HG03457 (cell line): ENCODE measurements around the gene NDUFA7.
"Not testable (repeated sequence)": the region's sequence is repeated elsewhere in the genome, so short reads cannot be mapped to it uniquely, and the experiment has no call there.

ENCODE experiments used
- ATAC-seq: cut with Tn5 transposase; IDR thresholded peaks from one replicate; pipeline ENCODE4 v1.9.1; 2021; ENCODE audit warnings: moderate number of reproducible peaks; ENCODE audit not compliant: unreplicated experiment

The NDUFA7 gene

DNA sequence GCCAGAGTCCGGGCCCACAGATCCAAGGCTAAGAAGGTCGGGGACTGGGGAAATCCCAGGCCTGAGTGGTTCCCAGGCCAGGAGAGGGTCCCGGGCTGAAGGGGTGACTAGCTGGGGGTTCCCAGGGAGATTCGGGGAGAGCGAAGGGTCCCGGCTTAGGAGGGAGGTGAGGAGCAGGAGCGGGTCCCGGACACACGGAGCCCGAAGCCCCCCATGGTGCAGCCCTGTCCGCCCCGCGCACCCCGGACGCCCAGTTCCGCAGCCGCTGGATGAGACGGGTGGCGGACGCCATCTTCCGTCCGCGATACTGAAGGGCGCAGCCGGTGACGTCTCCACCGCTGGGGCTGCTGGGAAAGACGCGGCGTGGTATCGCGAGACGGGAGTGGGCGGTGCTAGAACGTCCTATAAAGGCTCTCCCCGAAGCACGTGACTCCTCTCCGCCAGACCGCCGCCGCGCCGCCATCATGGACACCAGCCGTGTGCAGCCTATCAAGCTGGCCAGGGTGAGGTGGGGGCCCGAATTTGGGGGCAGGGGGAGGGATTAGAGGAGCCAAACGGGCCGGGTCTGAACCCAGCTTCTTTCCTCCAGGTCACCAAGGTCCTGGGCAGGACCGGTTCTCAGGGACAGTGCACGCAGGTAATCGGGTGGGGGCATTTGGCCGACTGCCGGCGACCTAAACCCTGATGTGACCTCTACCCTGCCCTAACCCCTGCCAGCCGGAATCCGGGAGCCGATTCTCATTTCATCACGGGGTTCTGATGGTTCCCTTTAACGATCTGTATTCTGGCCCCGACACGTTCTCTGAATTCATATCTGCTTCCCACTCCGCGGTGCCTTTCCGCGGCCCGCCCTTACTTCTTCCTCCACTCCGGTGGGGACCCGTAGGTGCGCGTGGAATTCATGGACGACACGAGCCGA is at the start of gene NDUFA7, which contains the start of gene RPS28:
NDUFA7 (minus strand) TSS at position 309 of the 919 bp plus-strand sequence; CDS start at position 292, 17 bp downstream.
RPS28 (plus strand) TSS at position 430 of the 919 bp plus-strand sequence; CDS start at position 465, 35 bp downstream.
- peak; percentile 66 for ATAC-seq

DNA sequence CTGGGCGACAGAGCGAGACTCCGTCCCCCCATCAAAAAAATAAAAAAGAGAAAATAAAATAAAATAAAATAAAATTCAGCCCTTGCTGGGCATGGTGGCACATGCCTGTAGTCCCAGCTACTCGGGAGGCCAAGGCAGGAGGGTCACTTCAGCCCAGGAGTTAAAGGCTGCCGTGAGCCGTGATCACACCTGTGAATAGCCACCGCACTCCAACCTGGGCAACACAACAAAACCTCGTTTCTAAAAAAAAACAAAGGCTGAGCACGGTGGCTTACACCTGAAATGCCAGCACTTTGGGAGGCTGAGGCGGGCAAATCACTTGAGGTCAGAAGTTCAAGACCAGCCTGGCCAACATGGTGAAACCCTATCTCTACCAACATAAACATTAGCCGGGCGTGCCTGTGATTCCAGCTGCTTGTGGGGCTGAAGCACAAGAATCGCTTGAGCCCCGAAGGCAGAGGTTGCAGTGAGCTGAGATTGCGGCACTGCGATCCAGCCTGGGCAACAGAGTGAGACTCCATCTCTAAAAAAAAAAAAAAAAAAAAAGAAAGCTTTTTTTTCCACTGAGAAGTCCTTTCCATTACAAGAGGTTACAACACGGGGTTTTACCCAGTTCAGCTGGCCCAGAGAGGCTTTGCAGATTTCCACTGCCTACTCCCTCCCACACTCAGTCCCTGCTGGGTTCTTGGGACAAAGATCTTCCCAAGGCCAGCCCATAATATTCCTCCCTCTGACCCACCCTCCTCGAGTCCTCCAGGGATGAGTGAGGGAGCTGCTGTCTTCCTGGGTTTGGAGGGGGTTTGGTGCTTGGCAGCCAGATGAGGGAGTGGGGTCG is 49.2 kb upstream of the NDUFA7 start:
- ATAC-seq, result no peak

DNA sequence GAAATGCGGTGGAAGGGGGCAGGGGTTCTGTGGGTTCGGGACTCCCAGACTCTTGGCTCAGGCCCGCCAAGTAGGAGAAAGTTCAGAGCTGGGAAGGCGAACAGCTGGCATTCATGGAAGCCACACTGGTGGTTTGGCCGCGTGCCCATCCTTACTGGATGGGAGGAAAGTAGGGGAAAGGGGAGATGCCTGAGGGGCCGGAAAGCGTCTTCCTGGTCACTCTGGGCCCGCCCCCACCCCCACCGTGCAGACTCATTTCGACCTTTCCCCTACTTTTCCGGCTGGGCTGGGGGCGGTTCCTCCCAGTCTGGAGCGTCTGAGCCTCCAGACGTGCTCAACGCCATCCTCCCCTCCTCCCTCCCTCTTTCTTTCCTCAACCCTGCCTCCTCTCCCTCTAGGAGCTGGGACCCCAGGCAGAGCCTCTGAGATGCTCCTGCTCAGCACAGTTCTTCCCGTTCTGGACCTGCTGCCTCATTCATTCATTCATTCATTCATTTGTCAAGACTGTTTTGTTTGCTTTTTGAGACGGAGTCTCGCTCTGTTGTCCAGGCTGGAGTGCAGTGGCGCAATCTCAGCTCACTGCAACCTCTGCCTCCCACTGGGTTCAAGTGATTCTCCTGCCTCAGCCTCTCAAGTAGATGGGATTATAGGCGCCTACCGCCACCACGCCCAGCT is 46.3 kb upstream of the NDUFA7 start:
- ATAC-seq, result no peak

DNA sequence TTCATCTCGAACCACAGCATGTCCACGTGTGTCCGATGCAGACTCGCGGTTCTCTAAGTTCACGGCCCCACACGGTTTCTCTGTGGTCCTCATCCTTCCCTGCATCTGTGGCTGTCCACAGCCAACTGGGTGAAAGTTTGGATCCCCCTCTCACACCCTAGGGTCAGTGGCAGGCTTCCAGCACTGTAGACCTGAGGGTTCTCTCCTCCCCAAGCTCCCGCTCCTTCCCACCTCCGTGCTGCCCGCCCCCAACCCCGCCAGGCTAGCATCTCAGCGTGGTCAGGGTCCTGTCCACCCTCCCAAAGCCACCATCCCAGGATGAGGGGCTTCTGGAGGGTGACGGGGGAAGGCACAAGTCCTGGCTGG is 45.8 kb upstream of the NDUFA7 start:
- no peak for ATAC-seq

DNA sequence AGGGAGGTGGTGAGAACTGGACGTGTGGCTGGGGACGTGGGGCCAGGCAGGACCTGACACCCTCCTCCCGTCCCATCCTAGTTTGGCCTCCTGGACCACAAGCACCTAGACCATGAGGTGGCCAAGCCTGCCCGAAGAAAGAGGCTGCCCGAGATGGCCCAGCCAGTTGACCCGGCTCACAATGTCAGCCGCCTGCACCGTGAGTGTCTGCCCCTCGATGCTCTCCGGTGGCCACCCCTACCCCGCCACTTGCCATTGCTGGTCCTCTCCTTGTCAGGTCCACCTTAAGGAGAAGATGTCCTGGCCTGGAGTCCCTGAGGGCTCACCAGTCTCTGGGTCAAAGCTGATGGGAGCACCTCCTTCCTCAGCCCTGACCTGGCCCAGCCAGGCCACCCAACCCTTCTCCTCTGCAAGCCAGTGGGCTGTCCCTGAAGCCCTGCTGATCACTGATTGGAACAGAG is 45.0 kb upstream of the NDUFA7 start:
- no peak for ATAC-seq

DNA sequence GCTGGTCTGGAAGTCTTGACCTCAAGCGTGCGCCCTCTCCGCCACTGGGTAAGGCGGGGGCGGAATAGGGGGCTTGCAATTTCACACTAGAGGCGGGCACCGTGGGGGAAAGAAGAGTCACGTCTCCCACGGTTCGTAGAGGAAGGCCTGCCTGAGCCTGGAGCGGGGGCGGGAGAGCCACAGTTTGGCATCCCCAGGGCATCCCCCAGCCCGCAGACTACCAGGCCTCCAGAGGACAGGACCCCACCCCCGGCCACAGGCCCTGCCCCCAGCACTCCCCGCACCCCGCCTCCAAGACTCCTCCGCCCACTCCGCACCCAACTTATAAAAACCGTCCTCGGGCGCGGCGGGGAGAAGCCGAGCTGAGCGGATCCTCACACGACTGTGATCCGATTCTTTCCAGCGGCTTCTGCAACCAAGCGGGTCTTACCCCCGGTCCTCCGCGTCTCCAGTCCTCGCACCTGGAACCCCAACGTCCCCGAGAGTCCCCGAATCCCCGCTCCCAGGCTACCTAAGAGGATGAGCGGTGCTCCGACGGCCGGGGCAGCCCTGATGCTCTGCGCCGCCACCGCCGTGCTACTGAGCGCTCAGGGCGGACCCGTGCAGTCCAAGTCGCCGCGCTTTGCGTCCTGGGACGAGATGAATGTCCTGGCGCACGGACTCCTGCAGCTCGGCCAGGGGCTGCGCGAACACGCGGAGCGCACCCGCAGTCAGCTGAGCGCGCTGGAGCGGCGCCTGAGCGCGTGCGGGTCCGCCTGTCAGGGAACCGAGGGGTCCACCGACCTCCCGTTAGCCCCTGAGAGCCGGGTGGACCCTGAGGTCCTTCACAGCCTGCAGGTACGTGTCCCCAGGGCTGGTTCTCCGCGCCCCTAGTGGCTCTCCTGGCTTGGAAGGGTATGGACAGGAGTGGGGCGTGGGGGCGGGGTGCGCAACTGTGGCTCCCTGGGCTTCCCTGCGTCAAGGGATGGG is 42.9 kb upstream of the NDUFA7 start, which contains the start of gene ANGPTL4:
ANGPTL4 (plus strand) TSS at position 353 of the 969 bp plus-strand sequence; CDS start at position 520, 167 bp downstream.
- no peak for ATAC-seq

DNA sequence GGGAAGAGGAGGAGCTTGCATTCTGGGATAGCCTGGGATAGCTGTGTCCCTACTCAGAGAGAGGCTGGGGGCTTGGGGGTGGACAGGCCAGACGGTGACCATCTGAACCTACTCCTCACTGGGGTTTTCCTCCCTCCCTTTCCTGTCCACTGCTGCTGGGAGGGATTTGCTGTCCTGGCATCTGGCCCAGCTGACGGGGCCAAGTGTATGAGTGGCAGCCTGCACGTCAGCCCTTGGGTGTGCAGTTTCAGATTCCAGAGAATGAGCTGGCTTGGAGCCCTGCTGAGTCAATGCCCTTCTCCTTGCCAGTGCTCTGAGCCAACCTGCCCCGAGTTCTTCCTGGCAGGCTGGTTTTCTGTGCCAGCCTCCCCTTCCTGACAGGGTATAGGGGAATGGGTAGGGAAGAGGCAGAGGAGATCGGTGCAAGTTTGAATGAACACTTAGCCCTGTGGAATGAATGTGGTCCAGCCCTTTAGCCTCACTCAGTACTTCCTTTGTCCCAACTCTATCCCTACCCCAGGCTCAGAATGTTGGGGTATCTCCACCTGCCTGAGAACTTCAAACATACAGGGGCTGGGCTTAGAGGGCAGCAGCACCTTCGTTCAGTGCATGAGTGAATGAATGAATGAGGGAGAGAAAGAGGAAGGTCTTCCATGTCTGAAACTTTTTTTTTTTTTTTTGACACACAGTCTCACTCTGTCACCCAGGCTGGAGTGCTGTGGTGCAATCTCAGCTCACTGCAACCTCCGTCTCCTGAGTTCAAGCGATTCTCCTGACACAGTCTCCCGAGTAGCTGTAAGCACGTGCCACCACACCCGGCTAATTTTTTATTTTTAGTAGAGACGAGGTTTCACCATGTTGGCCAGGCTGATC is 41.0 kb upstream of the NDUFA7 start:
- ATAC-seq, result no peak

DNA sequence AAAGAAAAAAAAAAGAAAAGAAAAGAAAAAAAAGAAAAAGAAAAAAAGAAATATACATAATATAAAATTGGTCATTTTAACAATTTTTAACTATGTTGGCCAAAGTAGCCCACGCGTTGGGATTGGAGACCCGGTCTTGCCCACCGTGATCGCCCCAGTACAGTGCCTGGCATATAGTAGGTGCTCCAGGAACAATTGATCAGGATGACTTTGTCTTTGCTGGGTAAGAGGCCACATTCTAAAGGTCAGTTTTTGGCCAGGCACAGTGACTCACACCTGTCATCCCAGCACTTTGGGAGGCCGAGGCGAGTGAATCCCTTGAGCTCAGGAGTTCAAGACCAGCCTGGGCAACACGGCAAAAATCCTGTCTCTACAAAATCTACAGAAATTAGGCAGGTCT is 39.0 kb upstream of the NDUFA7 start:
- ATAC-seq, result no peak

DNA sequence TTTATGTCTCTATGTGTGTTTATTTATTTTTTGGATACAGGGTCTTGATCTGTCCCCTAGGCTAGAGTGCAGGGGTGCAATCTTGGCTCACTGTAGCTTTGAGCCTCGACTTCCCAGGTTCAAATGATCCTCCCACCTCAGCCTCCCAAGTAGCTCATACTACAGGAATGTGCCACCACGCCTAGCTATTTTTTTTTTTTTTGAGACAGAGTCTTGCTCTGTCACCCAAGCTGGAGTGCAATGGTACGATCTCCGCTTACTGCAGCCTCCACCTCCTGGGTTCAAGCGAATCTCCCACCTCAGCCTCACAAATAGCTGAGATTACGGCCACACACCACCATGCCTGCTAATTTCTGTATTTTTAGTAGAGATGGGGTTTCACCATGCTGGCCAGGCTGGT is 37.8 kb upstream of the NDUFA7 start:
- ATAC-seq, result no peak

DNA sequence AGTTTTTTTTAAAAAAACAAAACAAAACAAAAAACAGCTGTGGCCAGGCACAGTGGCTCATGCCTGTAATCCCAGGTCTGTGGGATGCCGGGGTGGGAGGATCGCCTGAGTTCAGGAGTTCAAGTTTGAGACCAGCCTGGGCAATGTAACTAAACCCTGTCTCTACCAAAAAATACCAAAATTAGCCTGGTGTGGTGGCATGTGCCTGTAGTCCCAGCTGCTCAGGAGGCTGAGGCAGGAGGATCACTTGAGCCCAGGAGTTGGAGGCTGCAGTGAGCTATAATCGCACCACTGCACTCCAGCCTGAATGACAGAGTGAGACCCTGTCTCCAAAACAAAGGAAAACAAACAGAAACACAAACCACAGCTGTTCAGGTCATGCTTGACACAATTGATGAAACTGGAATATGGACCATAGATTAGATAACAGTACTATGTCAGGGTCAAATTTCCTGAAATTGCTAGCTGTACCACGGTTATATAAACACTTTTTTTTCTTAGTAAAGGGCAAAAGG is 35.9 kb upstream of the NDUFA7 start:
- ATAC-seq, result no peak

DNA sequence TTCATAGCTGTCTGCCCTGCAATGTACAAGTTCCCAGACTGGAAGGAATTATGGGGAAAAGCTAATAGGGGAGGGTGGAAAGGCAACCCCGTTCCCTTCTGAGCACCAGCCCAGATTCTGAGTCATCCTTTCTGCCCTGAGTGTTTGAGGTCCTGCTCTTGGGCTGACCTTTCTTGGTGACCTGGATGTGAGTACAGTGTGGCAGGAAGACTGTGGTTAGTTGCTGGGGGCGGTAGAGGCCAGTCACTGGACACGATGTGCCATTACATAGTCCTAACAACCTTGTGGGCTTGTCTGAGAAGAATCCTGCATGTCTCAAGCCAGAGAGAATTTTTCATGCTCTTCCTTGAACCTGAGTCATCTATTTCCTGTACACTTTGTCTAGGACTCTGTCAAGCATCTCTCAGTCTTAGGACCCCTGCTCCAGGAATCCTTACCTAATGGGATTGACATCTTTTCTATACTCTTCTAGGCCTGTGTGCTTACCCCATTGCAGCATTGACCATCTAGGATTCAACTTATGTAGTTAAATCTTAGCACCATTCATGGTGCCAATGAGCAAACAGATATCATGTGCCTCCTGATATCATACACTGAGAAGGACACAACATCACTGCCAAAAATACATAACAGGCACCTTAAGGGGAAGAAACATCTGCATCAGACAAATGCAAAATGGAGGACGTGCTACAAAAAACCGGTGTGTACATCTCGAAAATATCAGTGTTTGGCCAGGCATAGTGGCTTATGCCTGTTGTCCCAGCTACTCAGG is 34.6 kb upstream of the NDUFA7 start:
- no peak for ATAC-seq

DNA sequence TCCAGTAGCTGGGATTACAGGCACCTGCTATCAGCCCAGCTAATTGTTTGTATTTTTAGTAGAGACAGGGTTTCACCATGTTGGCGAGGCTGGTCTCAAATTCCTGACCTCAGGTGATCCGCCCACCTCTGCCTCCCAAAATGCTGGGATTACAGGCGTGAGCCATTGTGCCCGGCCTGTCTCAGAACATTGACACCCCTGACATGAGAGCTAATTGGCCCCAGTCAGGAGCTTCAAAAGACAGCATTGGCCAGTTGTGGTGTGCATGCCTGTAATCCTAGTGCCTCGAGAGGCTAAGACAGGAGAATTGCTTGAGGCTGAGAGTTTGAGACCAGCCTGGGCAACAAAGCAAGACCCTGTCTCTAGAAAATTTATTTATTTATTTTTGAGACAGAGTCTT is 31.7 kb upstream of the NDUFA7 start:
- ATAC-seq, result not testable (repeated sequence)

DNA sequence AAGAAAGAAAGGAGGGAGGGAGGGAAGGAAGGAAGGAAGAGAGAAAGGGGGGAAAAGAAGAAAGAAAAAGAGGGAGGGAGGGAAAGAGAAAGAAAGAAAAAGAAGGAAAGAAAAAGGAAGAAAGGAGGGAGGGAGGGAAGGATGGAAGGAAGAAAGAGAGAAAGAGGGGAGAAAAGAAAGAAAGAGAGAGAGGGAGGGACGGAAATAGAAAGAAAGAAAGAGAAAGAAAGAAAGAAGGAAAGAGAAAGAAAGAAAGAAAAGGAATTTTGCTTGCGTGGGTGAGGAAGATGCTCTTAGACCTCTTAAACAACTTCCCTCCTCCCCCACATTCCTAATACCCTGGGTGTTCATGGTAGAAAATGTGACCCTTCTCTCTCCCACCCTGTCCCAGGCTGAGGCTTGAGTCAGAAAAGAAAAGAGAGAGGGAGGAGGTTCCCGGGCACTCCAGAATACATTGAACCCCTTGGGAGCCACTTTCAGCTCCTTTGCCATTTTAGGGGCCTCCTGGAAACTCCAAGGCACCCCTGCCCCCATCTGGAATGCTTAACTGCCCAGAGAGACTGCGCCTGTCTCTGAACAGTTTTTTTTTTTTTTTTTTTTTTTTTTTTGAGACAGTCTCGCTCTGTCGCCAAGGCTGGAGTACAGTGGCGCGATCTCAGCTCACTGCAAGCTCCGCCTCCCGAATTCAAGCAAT is 31.1 kb upstream of the NDUFA7 start:
- ATAC-seq, result no peak

DNA sequence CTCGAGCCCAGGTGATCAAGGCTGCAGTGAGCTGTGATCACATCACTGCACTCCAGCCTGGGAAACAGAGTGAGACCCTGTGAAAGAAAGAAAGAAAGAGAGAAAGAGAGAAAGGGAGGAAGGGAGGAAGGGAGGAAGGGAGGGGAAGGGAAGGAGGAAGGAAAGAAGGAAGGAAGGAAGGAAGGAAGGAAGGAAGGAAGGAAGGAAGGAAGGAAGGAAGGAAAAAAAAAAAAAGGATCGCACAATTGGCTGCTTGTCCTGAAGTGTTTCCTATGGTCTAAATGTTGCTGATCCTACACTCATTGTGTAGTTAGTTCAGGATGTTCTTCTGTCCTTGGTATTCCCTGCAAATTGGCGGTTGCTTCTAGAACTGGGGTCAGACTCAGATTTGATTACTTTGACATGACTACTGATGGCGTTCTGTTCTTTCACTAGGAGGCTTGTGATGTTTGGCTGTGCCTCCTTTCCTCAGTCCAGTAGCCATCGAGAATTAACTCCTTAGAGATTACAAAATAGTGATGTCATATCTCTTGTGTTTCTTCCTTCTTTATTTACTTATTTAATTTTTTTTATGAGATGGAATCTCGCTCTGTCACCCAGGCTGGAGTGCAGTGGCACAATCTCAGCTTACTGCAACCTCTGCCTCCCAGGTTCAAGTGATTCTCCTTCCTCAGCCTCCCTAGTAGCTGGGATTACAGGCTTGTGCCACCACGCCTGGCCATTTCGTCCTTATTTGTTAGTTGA is 28.6 kb upstream of the NDUFA7 start:
- not testable (repeated sequence) for ATAC-seq

DNA sequence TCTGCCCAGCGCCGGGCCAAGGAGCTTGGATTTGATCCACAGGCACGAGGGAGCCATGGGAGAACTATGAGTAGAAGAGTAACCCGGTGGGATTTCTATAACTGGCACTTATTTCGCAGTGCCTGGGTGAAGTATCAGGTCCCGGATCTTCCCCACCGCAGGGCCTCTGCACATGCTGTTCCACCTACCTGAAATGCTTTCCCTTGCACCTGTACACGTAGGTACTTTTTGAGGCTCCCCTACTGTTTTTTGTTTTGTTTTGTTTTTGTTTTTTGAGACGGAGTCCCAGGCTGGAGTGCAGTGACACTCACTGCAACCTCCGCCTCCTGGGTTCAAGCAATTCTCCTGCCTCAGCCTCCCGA is 22.3 kb upstream of the NDUFA7 start:
- no peak for ATAC-seq

DNA sequence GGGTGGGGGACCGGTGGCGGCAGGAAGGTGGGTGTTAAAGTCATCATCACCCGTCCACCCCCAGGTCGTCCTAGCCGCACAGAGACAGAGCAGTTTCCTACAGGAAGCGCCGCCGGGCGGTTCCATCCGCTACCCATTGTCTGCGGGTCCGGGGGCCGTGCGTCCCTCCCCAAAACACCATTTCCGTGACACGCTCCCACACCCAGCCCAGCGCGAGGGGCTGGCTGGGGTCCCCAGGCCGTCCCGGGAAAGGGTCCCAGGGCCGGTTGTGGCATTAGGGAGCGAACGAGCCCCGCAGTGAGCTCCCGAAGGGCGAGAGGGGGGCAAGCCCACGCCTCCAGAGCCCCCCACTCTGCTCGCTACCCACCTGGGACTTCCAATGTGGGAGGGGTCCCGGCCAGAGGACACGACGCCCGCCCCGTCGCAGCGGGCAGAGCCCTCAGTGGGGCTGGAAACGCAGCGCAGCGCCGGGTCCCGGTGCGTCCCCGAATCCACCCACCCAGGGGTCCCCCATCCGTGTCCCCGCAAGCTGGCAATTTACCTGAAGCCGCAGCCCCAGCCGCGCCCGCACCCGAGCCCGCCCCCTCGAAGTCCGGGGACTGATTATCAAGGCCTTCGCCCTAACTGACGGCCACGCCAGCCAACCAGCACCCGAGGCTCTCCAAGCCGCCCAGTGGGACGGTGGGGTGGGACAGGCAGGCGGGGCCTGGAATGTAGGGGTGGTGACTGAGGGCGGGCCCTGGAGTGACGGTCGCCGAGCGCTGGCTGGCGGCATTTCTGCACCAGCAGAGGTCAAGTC is 21.7 kb upstream of the NDUFA7 start, which contains the start of gene KANK3:
KANK3 (minus strand) TSS at position 579 of the 799 bp plus-strand sequence. CDS start 5,434 bp downstream, outside the sequence.
- no peak for ATAC-seq
